Activated T-cell treated with anti-CD3 and anti-CD28 coated beads, Interleukin-2, amount 50 U/mL, for 72 hours (primary cell): ENCODE results near the gene GTF2H3. TPM values are rescaled to one million over a fixed set of nuclear protein-coding genes. Genes with fewer than 3 reads are reported as not detected.
A peak's percentile ranks its signal among the peaks of the same experiment; 100 is the strongest.

ENCODE experiments used
- ATAC-seq, 2 donors: fragments of 150-1000 bp; cut with Tn5 transposase; replicated peaks in 1 of 2; 2 replicates each; pipeline ENCODE4 v1.10.0; 2021; ENCODE audit warnings: moderate library complexity in 2 of 2, mild to moderate bottlenecking in 1 of 2
- DNase-seq, 2 donors: peaks; one replicate each; pipeline ENCODE4 v3.0.0; 2021 to 2022; ENCODE audit warnings: mixed read lengths in 1 of 2
- H3K27ac Mint-ChIP-seq: one replicate; pipeline ENCODE4 v1.8.0; 2022; ENCODE audit warnings: mild to moderate bottlenecking, moderate library complexity, mixed read lengths
- H3K27me3 Mint-ChIP-seq: one replicate; pipeline ENCODE4 v1.8.0; 2022; ENCODE audit warnings: low read depth, mixed read lengths
- H3K36me3 Mint-ChIP-seq, 2 donors: one replicate each; pipeline ENCODE4 v1.8.0; 2022; ENCODE audit warnings: mixed read lengths in 2 of 2, mild to moderate bottlenecking in 1 of 2; ENCODE audit not compliant: insufficient read depth in 2 of 2
- H3K4me1 Mint-ChIP-seq: one replicate; pipeline ENCODE4 v1.8.0; 2022; ENCODE audit warnings: low read depth, mixed read lengths
- H3K4me3 Mint-ChIP-seq, 2 donors: one replicate each; pipeline ENCODE4 v1.8.0; 2022; ENCODE audit warnings: mild to moderate bottlenecking in 2 of 2, mixed read lengths in 2 of 2, moderate library complexity in 2 of 2
- H3K9me3 Mint-ChIP-seq, 2 donors: one replicate each; pipeline ENCODE4 v1.8.0; 2022; ENCODE audit warnings: mixed read lengths in 2 of 2
- total RNA-seq, 2 donors: library from RNA; stranded (reverse); gene quantifications; one replicate each; pipeline ENCODE4 v1.2.3, GENCODE V29; 2022

The GTF2H3 gene
- total RNA-seq, 2 donors from 2014 or later, result 56.0 to 66.7 TPM

DNA sequence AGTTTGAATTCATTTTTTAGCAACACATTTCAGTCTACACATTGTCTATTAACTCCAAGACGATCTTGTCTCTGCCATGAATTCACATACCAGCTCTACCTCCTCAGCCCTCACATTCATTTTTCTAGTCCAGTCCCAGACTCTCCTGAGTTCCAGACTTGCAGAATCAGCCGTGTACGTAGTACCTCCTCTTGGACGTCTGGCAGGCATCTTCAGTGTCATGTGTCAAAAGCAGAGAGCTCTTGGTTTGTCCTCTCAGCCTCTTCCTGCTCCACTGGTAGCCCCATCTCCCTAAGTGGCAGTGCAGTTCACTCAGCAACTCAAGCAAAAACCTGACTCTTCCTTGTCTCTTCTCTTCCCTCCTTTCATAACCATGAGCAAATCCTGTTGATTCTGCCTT, 22.8 kb downstream of the GTF2H3 start:
- no peak overlapping the region for H3K27ac Mint-ChIP-seq

GRCh38 chr12:123657211-123657610, 23.6 kb downstream of the GTF2H3 start:
- no peaks in the 10 kb centered on the region for H3K4me1 Mint-ChIP-seq
- ATAC-seq (no peak), DNase-seq (no peak)
- H3K4me3 Mint-ChIP-seq, result no peak overlapping the region
- no peaks in the 10 kb centered on the region for H3K27me3 Mint-ChIP-seq
- H3K27ac Mint-ChIP-seq, result peak overlapping the region; percentile 47
- H3K9me3 Mint-ChIP-seq, result no peaks in the 10 kb centered on the region
- H3K36me3 Mint-ChIP-seq, result peaks cover 9 to 23% of the 10 kb centered on the region in 2 donors

More for the DNA sequence above, 22.8 kb downstream of the GTF2H3 start:
- H3K36me3 Mint-ChIP-seq, result peaks cover 9 to 27% of the 10 kb centered on the region in 2 donors
- H3K27me3 Mint-ChIP-seq, result no peaks in the 10 kb centered on the region
- H3K4me1 Mint-ChIP-seq, result no peaks in the 10 kb centered on the region
- no peaks in the 10 kb centered on the region for H3K9me3 Mint-ChIP-seq
- no peak for ATAC-seq
- no peak for DNase-seq
- no peak overlapping the region for H3K4me3 Mint-ChIP-seq

GRCh38 chr12:123659996-123660727, 26.5 kb downstream of the GTF2H3 start:
- H3K4me3 Mint-ChIP-seq, result peak overlapping the region in 1 of 2 donors; percentile 9
- peak overlapping the region; percentile 55 for H3K27ac Mint-ChIP-seq
- H3K9me3 Mint-ChIP-seq, result no peaks in the 10 kb centered on the region
- ATAC-seq (no peak), DNase-seq (no peak)
- H3K36me3 Mint-ChIP-seq, result peaks cover 5 to 20% of the 10 kb centered on the region in 2 donors
- H3K27me3 Mint-ChIP-seq, result no peaks in the 10 kb centered on the region
- H3K4me1 Mint-ChIP-seq, result no peaks in the 10 kb centered on the region

- no peak for DNase-seq
- Mint-ChIP-seq H3K4me1 (peaks cover 11% of the 10 kb centered on the region), H3K36me3 (peaks cover 3 to 6% of the 10 kb centered on the region in 2 donors), H3K4me3 (no peak overlapping the region), H3K27ac (no peak overlapping the region), H3K9me3 (no peaks in the 10 kb centered on the region), H3K27me3 (no peaks in the 10 kb centered on the region)
- no peak for ATAC-seq
Observed at GRCh38 chr12:123667771-123668170, 34.1 kb downstream of the GTF2H3 start.

DNA sequence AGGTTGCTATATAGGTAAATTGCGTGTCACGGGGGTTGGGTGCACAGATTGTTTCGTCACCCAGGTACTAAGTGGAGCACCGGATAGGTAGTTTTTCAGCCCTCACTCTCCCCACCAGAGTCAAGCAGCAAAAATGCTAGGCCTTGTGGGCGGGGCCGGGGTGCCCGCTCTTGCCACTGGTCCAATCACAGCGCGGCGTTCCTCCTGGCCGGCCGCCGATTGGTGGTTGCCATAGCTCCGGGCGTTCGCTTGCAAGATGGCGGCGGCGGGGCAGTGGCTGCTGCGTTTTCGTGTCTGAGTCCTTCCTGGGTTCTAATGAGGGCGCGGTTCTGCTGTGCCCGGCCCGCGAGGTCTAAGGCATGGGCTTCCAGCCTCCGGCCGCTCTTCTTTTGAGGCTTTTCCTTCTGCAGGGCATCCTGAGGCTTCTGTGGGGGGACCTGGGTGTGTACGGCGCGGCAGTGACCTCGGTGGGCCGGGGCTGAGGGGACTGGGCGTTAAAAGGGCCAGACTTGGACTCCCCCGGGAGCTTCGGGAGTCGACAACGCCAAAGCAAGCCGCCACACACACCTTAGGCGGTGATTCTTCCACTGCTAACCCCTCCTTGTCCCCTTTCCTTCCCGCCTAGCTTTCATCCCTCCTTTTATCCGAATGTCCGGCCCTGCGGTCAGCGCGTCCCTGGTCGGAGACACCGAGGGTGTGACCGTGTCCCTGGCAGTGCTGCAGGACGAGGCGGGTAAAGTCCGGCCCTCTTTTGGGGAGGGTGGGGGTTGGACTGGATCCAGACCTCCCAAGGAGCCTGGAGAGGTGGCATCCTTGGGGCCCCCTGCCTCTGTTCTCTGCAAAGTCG, 37.5 kb downstream of the GTF2H3 start, which contains the start of gene TCTN2:
TSS of gene TCTN2 (plus strand) at position 232 of the 847 bp plus-strand sequence. CDS start at position 360, 128 bp downstream.
- peak; percentile 95 to 97 for DNase-seq
- Mint-ChIP-seq H3K9me3 (no peaks in the 10 kb centered on the region), H3K27ac (peak within 1 kb of the TSS; percentile 60), H3K4me3 (peak within 1 kb of the TSS; percentile 90 to 91), H3K27me3 (no peaks in the 10 kb centered on the region), H3K36me3 (no peaks in the 10 kb centered on the region), H3K4me1 (peaks cover 11% of the 10 kb centered on the region)
- ATAC-seq, result peak; percentile 100

DNA sequence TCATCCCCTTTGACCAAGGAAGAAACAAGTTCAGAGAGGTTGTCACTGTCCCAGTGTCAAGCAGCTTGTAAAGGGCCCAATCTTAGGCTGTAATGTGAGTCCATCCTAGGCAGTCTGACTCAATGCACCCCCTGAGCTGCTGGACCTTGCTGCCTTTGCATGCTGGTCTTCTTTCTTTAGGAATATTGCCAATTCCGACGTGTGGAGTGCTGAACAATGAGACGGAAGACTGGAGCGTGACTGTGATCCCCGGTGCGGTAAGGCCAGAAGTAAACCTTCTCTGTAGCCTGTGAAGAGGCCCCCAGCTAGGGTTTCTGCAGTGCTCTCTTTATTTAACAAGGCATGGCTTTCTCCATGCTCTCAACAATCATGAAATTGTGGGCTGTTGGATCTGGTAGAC, 38.2 kb downstream of the GTF2H3 start:
- no peaks in the 10 kb centered on the region for H3K9me3 Mint-ChIP-seq
- H3K4me3 Mint-ChIP-seq, result peak overlapping the region; percentile 90 to 91
- H3K27me3 Mint-ChIP-seq, result no peaks in the 10 kb centered on the region
- H3K4me1 Mint-ChIP-seq, result peaks cover 11% of the 10 kb centered on the region
- no peaks in the 10 kb centered on the region for H3K36me3 Mint-ChIP-seq
- ATAC-seq, result no peak
- H3K27ac Mint-ChIP-seq, result no peak overlapping the region
- no peak for DNase-seq

DNA sequence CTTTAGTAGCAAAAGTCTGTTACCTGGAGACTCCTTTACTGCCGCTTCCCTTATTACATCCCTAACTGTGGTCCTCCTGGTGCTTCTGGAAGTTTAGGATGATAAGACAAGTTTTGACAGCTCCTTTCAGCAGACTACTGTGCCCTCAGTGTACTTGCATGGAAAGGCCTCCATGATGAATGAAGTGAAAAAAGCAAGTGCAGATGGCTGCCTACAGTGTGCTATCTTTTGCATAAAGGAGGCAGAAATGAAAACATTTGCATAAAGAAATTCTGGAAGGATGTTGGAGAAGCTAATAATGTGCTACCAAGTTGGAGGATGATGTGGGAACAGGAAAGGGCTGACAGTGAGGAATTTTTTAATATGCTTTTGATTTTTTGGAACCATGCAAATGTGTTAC, 41.8 kb downstream of the GTF2H3 start:
- no peak for DNase-seq
- H3K27ac Mint-ChIP-seq, result no peak overlapping the region
- H3K4me1 Mint-ChIP-seq, result peaks cover 11% of the 10 kb centered on the region
- no peaks in the 10 kb centered on the region for H3K27me3 Mint-ChIP-seq
- no peak overlapping the region for H3K4me3 Mint-ChIP-seq
- no peaks in the 10 kb centered on the region for H3K36me3 Mint-ChIP-seq
- H3K9me3 Mint-ChIP-seq, result no peaks in the 10 kb centered on the region
- no peak for ATAC-seq

DNA sequence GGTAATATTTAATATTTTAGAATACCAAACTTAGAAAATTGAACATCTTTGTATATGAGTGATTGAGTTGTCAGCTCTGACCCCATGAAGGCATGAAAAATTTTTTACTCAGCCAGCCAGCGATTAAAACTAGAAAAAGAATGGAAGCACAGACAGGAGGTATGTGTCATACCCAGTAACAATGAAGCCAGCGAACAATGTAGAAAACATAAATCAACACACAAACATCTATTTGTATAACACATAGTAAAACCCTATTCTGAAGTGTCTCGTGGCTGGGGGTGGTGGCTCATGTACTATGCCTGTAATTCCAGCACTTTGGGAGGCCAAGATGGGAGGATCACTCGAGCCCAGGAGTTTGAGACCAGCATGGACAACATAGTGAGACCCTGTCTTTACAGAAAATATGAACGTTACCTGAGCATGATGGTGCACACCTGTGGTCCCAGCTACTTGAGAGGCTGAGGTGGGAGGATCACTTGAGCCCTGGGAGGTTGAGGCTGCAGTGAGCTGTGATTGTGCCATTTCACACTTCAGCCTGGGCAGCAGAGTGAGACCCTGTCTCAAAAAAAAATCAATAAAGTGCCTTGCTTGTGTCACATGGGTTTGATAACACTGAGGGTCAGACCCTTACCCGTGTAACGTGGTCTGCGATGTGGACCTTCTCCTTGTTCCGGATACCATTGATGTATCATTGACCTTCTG, 43.1 kb downstream of the GTF2H3 start:
- peaks cover 1 to 2% of the 10 kb centered on the region in 2 donors for H3K36me3 Mint-ChIP-seq
- DNase-seq (no peak), ATAC-seq (no peak)
- H3K27ac Mint-ChIP-seq, result no peak overlapping the region
- H3K4me3 Mint-ChIP-seq, result no peak overlapping the region
- H3K4me1 Mint-ChIP-seq, result peaks cover 7% of the 10 kb centered on the region
- H3K9me3 Mint-ChIP-seq, result no peaks in the 10 kb centered on the region
- H3K27me3 Mint-ChIP-seq, result no peaks in the 10 kb centered on the region

DNA sequence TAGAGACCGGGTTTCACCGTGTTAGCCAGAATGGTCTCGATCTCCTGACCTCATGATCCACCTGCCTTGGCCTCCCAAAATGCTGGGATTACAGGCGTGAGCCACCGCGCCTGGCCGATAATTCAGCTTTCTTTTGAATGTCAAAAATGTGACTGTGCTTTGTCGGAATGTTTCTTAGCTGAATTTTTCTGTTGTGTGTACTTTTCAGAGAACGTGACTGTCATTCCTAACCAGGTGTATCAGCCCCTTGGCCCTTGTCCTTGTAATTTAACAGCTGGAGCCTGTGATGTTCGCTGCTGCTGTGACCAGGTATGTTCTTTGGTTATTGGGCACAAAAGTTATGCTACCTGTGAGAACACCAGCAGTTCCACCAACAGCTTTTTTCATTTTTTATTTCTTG, 45.4 kb downstream of the GTF2H3 start:
- H3K4me1 Mint-ChIP-seq, result peaks cover 8% of the 10 kb centered on the region
- no peak overlapping the region for H3K4me3 Mint-ChIP-seq
- no peak for DNase-seq
- no peaks in the 10 kb centered on the region for H3K27me3 Mint-ChIP-seq
- H3K27ac Mint-ChIP-seq, result no peak overlapping the region
- no peak for ATAC-seq
- peaks cover 1 to 2% of the 10 kb centered on the region in 2 donors for H3K36me3 Mint-ChIP-seq
- H3K9me3 Mint-ChIP-seq, result no peaks in the 10 kb centered on the region

GRCh38 chr12:123681605-123682004, 48.0 kb downstream of the GTF2H3 start:
- DNase-seq (no peak), ATAC-seq (no peak)
- Mint-ChIP-seq H3K4me3 (no peak overlapping the region), H3K4me1 (peaks cover 8% of the 10 kb centered on the region), H3K9me3 (no peaks in the 10 kb centered on the region), H3K27ac (peak overlapping the region; percentile 11), H3K27me3 (no peaks in the 10 kb centered on the region), H3K36me3 (peaks cover 1 to 2% of the 10 kb centered on the region in 2 donors)

- ATAC-seq, result no peak
- no peak for DNase-seq
- Mint-ChIP-seq H3K27ac (no peak overlapping the region), H3K27me3 (no peaks in the 10 kb centered on the region), H3K36me3 (peaks cover 2 to 3% of the 10 kb centered on the region in 2 donors), H3K4me1 (peaks cover 8% of the 10 kb centered on the region), H3K9me3 (no peaks in the 10 kb centered on the region), H3K4me3 (no peak overlapping the region)
Observed at GRCh38 chr12:123683964-123684363, 50.3 kb downstream of the GTF2H3 start.

DNA sequence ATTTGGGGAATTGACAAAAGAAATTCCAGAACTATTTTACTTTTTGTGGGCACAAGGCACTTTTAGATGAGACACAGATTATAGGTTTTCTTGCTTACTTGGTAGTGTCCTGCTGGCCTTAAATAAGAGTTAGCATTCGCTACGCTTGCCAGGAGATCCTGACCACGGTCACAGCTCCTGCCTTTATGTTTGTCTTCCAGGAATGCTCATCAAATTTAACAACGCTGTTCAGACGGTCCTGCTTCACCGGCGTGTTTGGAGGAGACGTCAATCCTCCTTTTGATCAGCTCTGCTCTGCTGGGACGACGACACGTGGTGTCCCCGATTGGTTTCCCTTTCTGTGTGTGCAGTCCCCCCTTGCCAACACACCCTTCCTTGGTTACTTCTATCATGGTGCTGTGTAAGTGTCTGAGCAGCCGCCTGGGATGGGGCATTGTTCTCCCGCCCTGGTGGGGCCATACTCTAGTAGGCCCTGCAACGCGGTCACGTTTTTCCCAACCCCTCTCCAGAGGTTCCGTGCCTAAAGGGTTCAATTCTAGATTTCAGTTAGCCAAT, 53.1 kb downstream of the GTF2H3 start:
- Mint-ChIP-seq H3K9me3 (no peaks in the 10 kb centered on the region), H3K36me3 (peaks cover 0 to 5% of the 10 kb centered on the region in 2 donors), H3K4me3 (no peak overlapping the region), H3K27ac (no peak overlapping the region), H3K27me3 (no peaks in the 10 kb centered on the region), H3K4me1 (peaks cover 4% of the 10 kb centered on the region)
- no peak for ATAC-seq
- no peak for DNase-seq
